ENCODE results near the gene CNOT1. TPM values are rescaled to one million over a fixed set of nuclear protein-coding genes. Genes with fewer than 3 reads are reported as not detected.

Gene CNOT1
- total and polyA plus RNA-seq, 4 donors, result 34.0 to 131 (median 78.5) TPM

GRCh38 chr16:58635502-58635901 is 5.9 kb upstream of the CNOT1 start:
- Histone ChIP-seq H3K9me3 (ENCODE audit: control insufficient read depth in 4 of 4, low read length in 3 of 4) (no peaks in the 10 kb centered on the region), H3K27ac (ENCODE audit: low read depth in 1 of 2, low read length in 2 of 2) (no peak overlapping the region), H3K36me3 (ENCODE audit: control insufficient read depth in 4 of 4, insufficient read depth in 3 of 4, low read depth in 1 of 4, low read length in 3 of 4) (no peaks in the 10 kb centered on the region), H3K4me1 (ENCODE audit: control insufficient read depth in 4 of 4, insufficient read depth in 4 of 4, low read length in 3 of 4) (peaks cover 2 to 10% (median 5%) of the 10 kb centered on the region in 4 donors), H3K27me3 (ENCODE audit: control insufficient read depth in 4 of 4, insufficient read depth in 4 of 4, low read length in 3 of 4) (no peaks in the 10 kb centered on the region), H3K9ac (ENCODE audit: low read depth in 1 of 2, low read length in 2 of 2) (no peak overlapping the region), H3K4me3 (ENCODE audit: low read depth in 1 of 3, low read length in 3 of 3) (no peak overlapping the region)
- no peak for DNase-seq (ENCODE audit: low spot score)
- no peak for TF ChIP-seq FOXA2 (IDR thresholded peaks at IDR 0.05)
- no peak for TF ChIP-seq NR2F2 (IDR thresholded peaks at IDR 0.05)
- no peak for TF ChIP-seq HNF4A (conservative IDR thresholded peaks at IDR 0.05)
- no peak for TF ChIP-seq EGR1 (IDR thresholded peaks at IDR 0.05; ENCODE audit: low read depth in 2 of 2)
- no peak for TF ChIP-seq SP1 (IDR thresholded peaks at IDR 0.05)
- no peak for TF ChIP-seq CTCF (IDR thresholded peaks at IDR 0.05; ENCODE audit: low read depth, low read length, missing input control)
- TF ChIP-seq TAF1 (conservative IDR thresholded peaks at IDR 0.05), result no peak
- no peak for TF ChIP-seq ATF3 (IDR thresholded peaks at IDR 0.05)
- no peak for TF ChIP-seq FOXA1 (IDR thresholded peaks at IDR 0.05)
- no peak for TF ChIP-seq JUND (IDR thresholded peaks at IDR 0.05)
- TF ChIP-seq RAD21 (IDR thresholded peaks at IDR 0.05), result no peak
- no peak for TF ChIP-seq REST (IDR thresholded peaks at IDR 0.05)
- WGBS, result 85% methylated on average over 4 of the region's 4 CpGs

GRCh38 chr16:58634265-58634802 is 4.7 kb upstream of the CNOT1 start:
- H3K36me3 ChIP-seq (ENCODE audit: control insufficient read depth in 4 of 4, insufficient read depth in 3 of 4, low read depth in 1 of 4, low read length in 3 of 4), result no peaks in the 10 kb centered on the region
- H3K27ac ChIP-seq (ENCODE audit: low read depth in 1 of 2, low read length in 2 of 2), result peak overlapping the region in 1 of 2 donors; percentile 59
- WGBS, result 25% methylated on average over 3 of the region's 3 CpGs
- H3K9ac ChIP-seq (ENCODE audit: low read depth in 1 of 2, low read length in 2 of 2), result no peak overlapping the region
- no peak for DNase-seq (ENCODE audit: low spot score)
- peaks cover 2 to 10% (median 5%) of the 10 kb centered on the region in 4 donors for H3K4me1 ChIP-seq (ENCODE audit: control insufficient read depth in 4 of 4, insufficient read depth in 4 of 4, low read length in 3 of 4)
- no peaks in the 10 kb centered on the region for H3K27me3 ChIP-seq (ENCODE audit: control insufficient read depth in 4 of 4, insufficient read depth in 4 of 4, low read length in 3 of 4)
- H3K4me3 ChIP-seq (ENCODE audit: low read depth in 1 of 3, low read length in 3 of 3), result no peak overlapping the region
- H3K9me3 ChIP-seq (ENCODE audit: control insufficient read depth in 4 of 4, low read length in 3 of 4), result no peaks in the 10 kb centered on the region
- TF ChIP-seq ZBTB33 (IDR thresholded peaks at IDR 0.05) (peak; percentile 18), SP1 (IDR thresholded peaks at IDR 0.05) (peak; percentile 86), HNF4G (IDR thresholded peaks at IDR 0.05) (peak; percentile 90), YY1 (IDR thresholded peaks at IDR 0.05) (peak; percentile 42), FOXA2 (IDR thresholded peaks at IDR 0.05) (no peak), HNF4A (conservative IDR thresholded peaks at IDR 0.05) (peak; percentile 95 to 97), EGR1 (IDR thresholded peaks at IDR 0.05; ENCODE audit: low read depth in 2 of 2) (no peak), JUND (IDR thresholded peaks at IDR 0.05) (peak; percentile 28 to 59), REST (IDR thresholded peaks at IDR 0.05) (no peak), GABPA (IDR thresholded peaks at IDR 0.05 in 1 of 2, conservative IDR thresholded peaks at IDR 0.05 in 1 of 2) (no peak), RXRA (IDR thresholded peaks at IDR 0.05) (peak; percentile 49 to 67), FOXA1 (IDR thresholded peaks at IDR 0.05) (no peak), RAD21 (IDR thresholded peaks at IDR 0.05) (peak in 1 of 2 donors; percentile 41), CTCF (IDR thresholded peaks at IDR 0.05; ENCODE audit: low read depth, low read length, missing input control) (no peak), ATF3 (IDR thresholded peaks at IDR 0.05) (peak; percentile 68)

All from liver (tissue), 9 donors.